Neural progenitor cell (in vitro differentiated cells): Measurements from ENCODE around the gene SLC17A1. TPM values are rescaled to one million over a fixed set of nuclear protein-coding genes. Genes with fewer than 3 reads are reported as not detected.

Experiments
- DNase-seq: peaks from one replicate; pipeline ENCODE4 v3.0.0-alpha.2; 2016; ENCODE audit warnings: low spot score
- H2AFZ ChIP-seq: fragments of 200-600 bp; sonication (generic); replicated peaks from 2 replicates; pipeline ENCODE4 v1.6.1; 2016; ENCODE audit warnings: antibody characterized with exemption
- H3F3A ChIP-seq: fragments of 200-600 bp; sonication (generic); 2 replicates; pipeline ENCODE4 v1.6.1; 2016; ENCODE audit warnings: antibody characterized with exemption, low read depth
- H3K27ac ChIP-seq: fragments of 200-600 bp; sonication (generic); 2 replicates; pipeline ENCODE4 v1.5.1; 2016; ENCODE audit warnings: mild to moderate bottlenecking
- H3K27me3 ChIP-seq: fragments of 200-600 bp; sonication (generic); 2 replicates; pipeline ENCODE4 v1.6.1; 2016; ENCODE audit warnings: mild to moderate bottlenecking, moderate library complexity
- H3K36me3 ChIP-seq: fragments of 200-600 bp; sonication (generic); 2 replicates; pipeline ENCODE4 v1.5.1; 2016
- H3K4me1 ChIP-seq: fragments of 200-600 bp; sonication (generic); 2 replicates; pipeline ENCODE4 v1.6.1; 2016; ENCODE audit warnings: mixed run types
- H3K4me2 ChIP-seq: fragments of 200-600 bp; sonication (generic); 2 replicates; pipeline ENCODE4 v1.6.1; 2016
- H3K4me3 ChIP-seq: fragments of 200-600 bp; sonication (generic); 2 replicates; pipeline ENCODE4 v1.5.1; 2016
- H3K79me2 ChIP-seq: fragments of 200-600 bp; sonication (generic); 2 replicates; pipeline ENCODE4 v1.6.1; 2016; ENCODE audit warnings: low read depth
- H3K9ac ChIP-seq: fragments of 200-600 bp; sonication (generic); 2 replicates; pipeline ENCODE4 v1.6.1; 2016
- H3K9me3 ChIP-seq: fragments of 200-600 bp; sonication (generic); 2 replicates; pipeline ENCODE4 v1.5.1; 2016; ENCODE audit warnings: low read depth
- H4K20me1 ChIP-seq: fragments of 200-600 bp; sonication (generic); 2 replicates; pipeline ENCODE4 v1.6.1; 2016; ENCODE audit warnings: low read depth
- H3K27ac Mint-ChIP-seq: 3 replicates; pipeline ENCODE4 v1.8.0; 2021; ENCODE audit warnings: mixed read lengths
- H3K27me3 Mint-ChIP-seq: 2 replicates; pipeline ENCODE4 v1.8.0; 2022; ENCODE audit warnings: low read depth, mild to moderate bottlenecking, inconsistent platforms, moderate library complexity, mixed read lengths; ENCODE audit not compliant: insufficient read depth
- H3K36me3 Mint-ChIP-seq: 3 replicates; pipeline ENCODE4 v1.8.0; 2021; ENCODE audit warnings: mixed read lengths
- H3K4me1 Mint-ChIP-seq: 3 replicates; pipeline ENCODE4 v1.8.0; 2021; ENCODE audit warnings: mixed read lengths
- H3K4me3 Mint-ChIP-seq: 3 replicates; pipeline ENCODE4 v1.8.0; 2021; ENCODE audit warnings: mild to moderate bottlenecking, moderate library complexity, mixed read lengths
- H3K9me3 Mint-ChIP-seq: 3 replicates; pipeline ENCODE4 v1.8.0; 2020; ENCODE audit warnings: mixed read lengths
- EZH2 ChIP-seq: fragments of 200-600 bp; sonication (generic); IDR thresholded peaks from 2 replicates; pipeline ENCODE4 v1.6.1; 2017; ENCODE audit warnings: antibody characterized with exemption, mild to moderate bottlenecking, moderate library complexity
- EZH2phosphoT487 ChIP-seq: fragments of 200-600 bp; sonication (generic); IDR thresholded peaks from 2 replicates; pipeline ENCODE4 v1.6.1; 2017; ENCODE audit warnings: antibody characterized with exemption
- total RNA-seq: library from RNA; depleted of rRNA; stranded (reverse); fragments of >200 nt; gene quantifications from 2 replicates; pipeline ENCODE4 v1.2.3, GENCODE V29; 2015; ENCODE audit warnings: low replicate concordance
- TF ChIP-seq, protein P1 (sequence below): fragments of 200-600 bp; sonication (generic); IDR thresholded peaks from 2 replicates; pipeline ENCODE4 v1.5.1; 2017; ENCODE audit warnings: antibody characterized with exemption, mild to moderate bottlenecking

The SLC17A1 gene
- total RNA-seq, 1 donor from 2014 or later, result not detected

DNA sequence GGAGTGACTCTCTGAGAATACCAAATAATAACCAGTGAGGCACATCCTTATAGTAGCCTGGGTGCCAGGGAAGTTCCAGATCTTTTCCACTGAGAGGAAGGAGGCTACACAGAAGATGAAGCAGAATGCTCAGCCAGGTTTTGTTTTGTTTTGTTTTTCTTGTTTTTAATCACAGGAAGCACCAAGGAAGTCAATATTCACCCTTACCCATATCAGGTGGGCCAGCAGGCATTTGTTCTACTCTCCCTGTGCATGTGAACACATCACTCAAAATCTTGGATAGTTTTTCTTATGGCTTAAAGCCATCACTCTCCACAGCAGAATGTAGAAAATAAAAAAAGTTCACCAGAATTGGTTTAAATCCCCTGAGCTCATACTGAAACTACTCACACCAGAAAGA, 10.5 kb downstream of the SLC17A1 start:
- H3K4me1 Mint-ChIP-seq, result no peaks in the 10 kb centered on the region
- no peaks in the 10 kb centered on the region for H3K36me3 ChIP-seq
- H3K27me3 ChIP-seq, result no peaks in the 10 kb centered on the region
- no peaks in the 10 kb centered on the region for H3K9me3 ChIP-seq
- no peak for TF ChIP-seq EZH2
- TF ChIP-seq, protein P1, sequence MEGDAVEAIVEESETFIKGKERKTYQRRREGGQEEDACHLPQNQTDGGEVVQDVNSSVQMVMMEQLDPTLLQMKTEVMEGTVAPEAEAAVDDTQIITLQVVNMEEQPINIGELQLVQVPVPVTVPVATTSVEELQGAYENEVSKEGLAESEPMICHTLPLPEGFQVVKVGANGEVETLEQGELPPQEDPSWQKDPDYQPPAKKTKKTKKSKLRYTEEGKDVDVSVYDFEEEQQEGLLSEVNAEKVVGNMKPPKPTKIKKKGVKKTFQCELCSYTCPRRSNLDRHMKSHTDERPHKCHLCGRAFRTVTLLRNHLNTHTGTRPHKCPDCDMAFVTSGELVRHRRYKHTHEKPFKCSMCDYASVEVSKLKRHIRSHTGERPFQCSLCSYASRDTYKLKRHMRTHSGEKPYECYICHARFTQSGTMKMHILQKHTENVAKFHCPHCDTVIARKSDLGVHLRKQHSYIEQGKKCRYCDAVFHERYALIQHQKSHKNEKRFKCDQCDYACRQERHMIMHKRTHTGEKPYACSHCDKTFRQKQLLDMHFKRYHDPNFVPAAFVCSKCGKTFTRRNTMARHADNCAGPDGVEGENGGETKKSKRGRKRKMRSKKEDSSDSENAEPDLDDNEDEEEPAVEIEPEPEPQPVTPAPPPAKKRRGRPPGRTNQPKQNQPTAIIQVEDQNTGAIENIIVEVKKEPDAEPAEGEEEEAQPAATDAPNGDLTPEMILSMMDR, result no peak
- no peak for TF ChIP-seq EZH2phosphoT487
- H3K79me2 ChIP-seq, result no peaks in the 10 kb centered on the region
- H3K27ac ChIP-seq, result no peak overlapping the region
- no peak for DNase-seq
- no peaks in the 10 kb centered on the region for H3K36me3 Mint-ChIP-seq
- peaks cover 3% of the 10 kb centered on the region for H3K9me3 Mint-ChIP-seq
- H3F3A ChIP-seq, result no peaks in the 10 kb centered on the region
- H3K27me3 Mint-ChIP-seq, result no peaks in the 10 kb centered on the region
- H3K9ac ChIP-seq, result no peak overlapping the region
- H3K4me1 ChIP-seq, result peaks cover 3% of the 10 kb centered on the region
- H3K4me3 Mint-ChIP-seq, result no peak overlapping the region
- H3K4me3 ChIP-seq, result no peak overlapping the region
- no peak overlapping the region for H2AFZ ChIP-seq
- no peak overlapping the region for H3K4me2 ChIP-seq
- no peak overlapping the region for H3K27ac Mint-ChIP-seq
- no peaks in the 10 kb centered on the region for H4K20me1 ChIP-seq

DNA sequence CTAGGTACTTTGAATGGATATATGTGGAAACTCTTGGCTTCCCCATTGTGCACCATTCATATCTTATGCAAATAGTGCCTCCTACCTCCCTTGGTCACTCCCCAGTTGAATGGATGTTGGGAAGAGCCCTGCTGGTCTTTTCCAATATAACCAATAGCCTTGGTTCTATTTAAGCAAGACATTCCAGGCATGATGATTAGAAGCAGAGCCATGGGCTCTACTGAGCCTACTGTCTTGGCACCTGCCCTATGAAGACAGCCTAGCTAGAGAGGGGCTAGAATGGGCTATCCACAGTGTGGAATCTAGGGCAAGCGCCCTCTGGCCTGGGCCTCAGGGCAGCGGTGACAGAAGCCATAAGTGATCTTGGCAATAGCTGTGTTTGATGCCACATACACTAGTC, 15.6 kb downstream of the SLC17A1 start:
- Histone ChIP-seq H3K9ac (no peak overlapping the region), H3K4me3 (no peak overlapping the region), H2AFZ (no peak overlapping the region), H3K36me3 (no peaks in the 10 kb centered on the region), H3K27me3 (no peaks in the 10 kb centered on the region), H3K9me3 (no peaks in the 10 kb centered on the region), H4K20me1 (no peaks in the 10 kb centered on the region), H3K4me1 (peaks cover 6% of the 10 kb centered on the region), H3F3A (no peaks in the 10 kb centered on the region), H3K79me2 (no peaks in the 10 kb centered on the region), H3K27ac (no peak overlapping the region), H3K4me2 (no peak overlapping the region)
- H3K36me3 Mint-ChIP-seq, result no peaks in the 10 kb centered on the region
- no peak overlapping the region for H3K27ac Mint-ChIP-seq
- H3K4me1 Mint-ChIP-seq, result peaks cover 2% of the 10 kb centered on the region
- no peak for DNase-seq
- H3K27me3 Mint-ChIP-seq, result peaks cover 2% of the 10 kb centered on the region
- H3K4me3 Mint-ChIP-seq, result no peak overlapping the region
- peaks cover 2% of the 10 kb centered on the region for H3K9me3 Mint-ChIP-seq
- TF ChIP-seq, protein P1, result no peak
- no peak for TF ChIP-seq EZH2

DNA sequence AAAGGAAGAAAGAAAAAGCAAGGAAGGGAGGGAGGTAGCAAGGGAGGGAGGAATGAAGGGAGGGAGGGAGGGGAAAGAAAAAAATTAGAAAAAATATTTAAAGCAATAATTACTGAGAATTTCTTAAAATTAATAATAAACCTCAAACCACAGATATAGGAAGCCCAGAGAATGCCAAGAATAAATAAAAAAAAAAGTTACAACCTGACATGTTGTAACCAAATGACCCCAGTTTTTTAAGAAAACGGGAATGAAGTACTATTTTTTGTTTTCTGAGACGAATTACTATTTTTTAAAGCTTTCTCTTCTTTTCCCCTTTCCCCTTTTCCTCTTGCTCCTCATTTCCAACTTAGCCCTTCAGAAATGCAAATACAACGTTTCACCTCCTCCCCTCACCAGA, 16.7 kb downstream of the SLC17A1 start:
- no peaks in the 10 kb centered on the region for H4K20me1 ChIP-seq
- no peaks in the 10 kb centered on the region for H3K36me3 ChIP-seq
- no peak overlapping the region for H2AFZ ChIP-seq
- H3K4me1 Mint-ChIP-seq, result peaks cover 2% of the 10 kb centered on the region
- no peaks in the 10 kb centered on the region for H3K36me3 Mint-ChIP-seq
- no peak overlapping the region for H3K4me3 Mint-ChIP-seq
- H3K27ac ChIP-seq, result no peak overlapping the region
- peaks cover 2% of the 10 kb centered on the region for H3K9me3 Mint-ChIP-seq
- H3K4me1 ChIP-seq, result peaks cover 6% of the 10 kb centered on the region
- no peak overlapping the region for H3K4me3 ChIP-seq
- TF ChIP-seq EZH2phosphoT487 (no peak), EZH2 (no peak)
- TF ChIP-seq, protein P1, result no peak
- H3K9ac ChIP-seq, result no peak overlapping the region
- no peak overlapping the region for H3K4me2 ChIP-seq
- DNase-seq, result no peak
- H3K27me3 ChIP-seq, result no peaks in the 10 kb centered on the region
- no peaks in the 10 kb centered on the region for H3K79me2 ChIP-seq
- H3K27ac Mint-ChIP-seq, result no peak overlapping the region
- no peaks in the 10 kb centered on the region for H3K9me3 ChIP-seq
- no peaks in the 10 kb centered on the region for H3F3A ChIP-seq
- H3K27me3 Mint-ChIP-seq, result peaks cover 2% of the 10 kb centered on the region

DNA sequence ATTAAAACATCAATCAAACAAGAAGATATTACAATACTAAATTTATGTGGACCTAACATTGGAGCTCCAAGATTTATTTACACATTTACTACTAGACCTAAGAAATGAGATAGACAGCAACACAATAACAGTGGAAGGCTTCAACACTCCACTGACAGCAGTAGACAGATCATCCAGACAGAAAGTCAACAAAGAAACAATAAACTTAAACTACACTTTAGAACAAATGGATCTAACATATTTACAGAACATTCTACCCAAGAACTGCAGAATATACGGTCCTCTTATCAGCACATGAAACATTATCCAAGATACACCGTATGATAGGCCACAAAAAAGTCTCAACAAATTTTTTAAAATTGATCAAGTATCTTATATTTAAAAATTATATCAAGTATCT, 27.0 kb downstream of the SLC17A1 start:
- Mint-ChIP-seq H3K9me3 (no peaks in the 10 kb centered on the region), H3K27me3 (no peaks in the 10 kb centered on the region), H3K4me1 (no peaks in the 10 kb centered on the region), H3K27ac (no peak overlapping the region), H3K36me3 (no peaks in the 10 kb centered on the region), H3K4me3 (no peak overlapping the region)
- H3F3A ChIP-seq, result no peaks in the 10 kb centered on the region
- H3K4me2 ChIP-seq, result no peak overlapping the region
- no peak overlapping the region for H3K9ac ChIP-seq
- peaks cover 5% of the 10 kb centered on the region for H3K4me1 ChIP-seq
- no peaks in the 10 kb centered on the region for H3K36me3 ChIP-seq
- TF ChIP-seq EZH2phosphoT487 (no peak), EZH2 (no peak)
- TF ChIP-seq, protein P1, result no peak
- H3K27me3 ChIP-seq, result no peaks in the 10 kb centered on the region
- DNase-seq, result no peak
- no peaks in the 10 kb centered on the region for H3K79me2 ChIP-seq
- H3K9me3 ChIP-seq, result no peaks in the 10 kb centered on the region
- H3K27ac ChIP-seq, result no peak overlapping the region
- no peak overlapping the region for H2AFZ ChIP-seq
- H3K4me3 ChIP-seq, result no peak overlapping the region
- H4K20me1 ChIP-seq, result no peaks in the 10 kb centered on the region
